H9 (cell line): ENCODE results near the gene PEX5. TPM values are rescaled to one million over a fixed set of nuclear protein-coding genes. Genes with fewer than 3 reads are reported as not detected.

Experiments
- DNase-seq: peaks from one replicate; pipeline ENCODE4 v3.0.0-alpha.2; 2017
- H2AFZ ChIP-seq: one replicate; pipeline ENCODE4 v1.6.1; 2013; ENCODE audit warnings: mild to moderate bottlenecking, low read length, control low read depth, moderate library complexity
- H2AK5ac ChIP-seq: 2 replicates; pipeline ENCODE4 v1.6.1; 2013; ENCODE audit warnings: low read length, control low read depth, mixed read lengths; ENCODE audit not compliant: insufficient read length
- H2BK120ac ChIP-seq: one replicate; pipeline ENCODE4 v1.6.1; 2013; ENCODE audit warnings: low read depth, mild to moderate bottlenecking, low read length, control low read depth, inconsistent platforms; ENCODE audit not compliant: poor library complexity, severe bottlenecking
- H2BK12ac ChIP-seq: 2 replicates; pipeline ENCODE4 v1.6.1; 2013; ENCODE audit warnings: low read length, control low read depth, mixed read lengths, low read depth; ENCODE audit not compliant: insufficient read length
- H2BK15ac ChIP-seq: 2 replicates; pipeline ENCODE4 v1.6.1; 2013; ENCODE audit warnings: low read depth, low read length, control low read depth
- H2BK20ac ChIP-seq: one replicate; pipeline ENCODE4 v1.6.1; 2013; ENCODE audit warnings: low read depth, mild to moderate bottlenecking, low read length, control low read depth, inconsistent platforms; ENCODE audit not compliant: poor library complexity, severe bottlenecking
- H2BK5ac ChIP-seq: 2 replicates; pipeline ENCODE4 v1.6.1; 2013; ENCODE audit warnings: low read length, control low read depth, mixed read lengths; ENCODE audit not compliant: insufficient read length
- H3K14ac ChIP-seq: 2 replicates; pipeline ENCODE4 v1.6.1; 2013; ENCODE audit warnings: low read length, control low read depth; ENCODE audit not compliant: insufficient read depth
- H3K18ac ChIP-seq: 2 replicates; pipeline ENCODE4 v1.6.1; 2013; ENCODE audit warnings: low read depth, mild to moderate bottlenecking, mixed read lengths, low read length, control low read depth; ENCODE audit not compliant: insufficient read length
- H3K23ac ChIP-seq: 2 replicates; pipeline ENCODE4 v1.6.1; 2013; ENCODE audit warnings: low read length, control low read depth, mixed read lengths, low read depth; ENCODE audit not compliant: insufficient read length
- H3K23me2 ChIP-seq: 2 replicates; pipeline ENCODE4 v1.6.1; 2013; ENCODE audit warnings: low read depth, mild to moderate bottlenecking, mixed read lengths, low read length, control low read depth; ENCODE audit not compliant: insufficient read length, poor library complexity, severe bottlenecking
- H3K27ac ChIP-seq: 2 replicates; pipeline ENCODE4 v1.5.1; 2013; ENCODE audit warnings: low read length, control low read depth, mixed read lengths, low read depth; ENCODE audit not compliant: insufficient read length
- H3K27me3 ChIP-seq: 2 replicates; pipeline ENCODE4 v1.6.1; 2013; ENCODE audit warnings: low read length, control low read depth, inconsistent platforms; ENCODE audit not compliant: insufficient read depth
- H3K4ac ChIP-seq: 2 replicates; pipeline ENCODE4 v1.6.1; 2013; ENCODE audit warnings: low read depth, mild to moderate bottlenecking, control low read depth, inconsistent platforms, low read length, moderate library complexity
- H3K4me1 ChIP-seq: 2 replicates; pipeline ENCODE4 v1.6.1; 2013; ENCODE audit warnings: low read length, control low read depth, inconsistent platforms; ENCODE audit not compliant: insufficient read depth
- H3K4me2 ChIP-seq: 2 replicates; pipeline ENCODE4 v1.6.1; 2013; ENCODE audit warnings: low read length, control low read depth, mixed read lengths; ENCODE audit not compliant: insufficient read length, insufficient read depth
- H3K56ac ChIP-seq: 2 replicates; pipeline ENCODE4 v1.6.1; 2013; ENCODE audit warnings: low read depth, mild to moderate bottlenecking, mixed read lengths, low read length, control low read depth; ENCODE audit not compliant: insufficient read length
- H3K79me1 ChIP-seq: 2 replicates; pipeline ENCODE4 v1.6.1; 2013; ENCODE audit warnings: low read depth, mild to moderate bottlenecking, moderate library complexity, low read length, control low read depth, inconsistent platforms; ENCODE audit not compliant: insufficient read depth, poor library complexity, severe bottlenecking
- H3K79me2 ChIP-seq: 2 replicates; pipeline ENCODE4 v1.6.1; 2013; ENCODE audit warnings: low read length, control low read depth, inconsistent platforms; ENCODE audit not compliant: insufficient read depth
- H3K9ac ChIP-seq: 2 replicates; pipeline ENCODE4 v1.6.1; 2013; ENCODE audit warnings: low read length, control low read depth, mixed read lengths; ENCODE audit not compliant: insufficient read length; ENCODE audit errors: extremely low read depth
- H3K9me3 ChIP-seq: one replicate; pipeline ENCODE4 v1.6.1; 2013; ENCODE audit warnings: low read depth, low read length, inconsistent platforms; ENCODE audit not compliant: control insufficient read depth
- H3T11ph ChIP-seq: one replicate; pipeline ENCODE4 v1.6.1; 2013; ENCODE audit warnings: mild to moderate bottlenecking, low read length, control low read depth, inconsistent platforms
- H4K20me1 ChIP-seq: one replicate; pipeline ENCODE4 v1.6.1; 2013; ENCODE audit not compliant: control insufficient read depth, insufficient read length, insufficient read depth
- H4K5ac ChIP-seq: 2 replicates; pipeline ENCODE4 v1.6.1; 2013; ENCODE audit warnings: low read depth, mild to moderate bottlenecking, mixed read lengths, low read length, control low read depth; ENCODE audit not compliant: insufficient read length
- H4K8ac ChIP-seq: replicated peaks from 2 replicates; pipeline ENCODE4 v1.6.1; 2013; ENCODE audit warnings: low read length, control low read depth, mixed read lengths, low read depth; ENCODE audit not compliant: insufficient read length
- H4K91ac ChIP-seq: 2 replicates; pipeline ENCODE4 v1.6.1; 2013; ENCODE audit warnings: low read depth, mild to moderate bottlenecking, moderate library complexity, mixed read lengths, low read length, control low read depth; ENCODE audit not compliant: insufficient read length
- H3K27ac Mint-ChIP-seq, 3 experiments: 2 replicates in 2 of 3; 3 replicates in 1 of 3; pipeline ENCODE4 v1.8.0; 2020 to 2021; ENCODE audit warnings: mixed read lengths in 3 of 3, mild to moderate bottlenecking in 1 of 3, moderate library complexity in 1 of 3
- H3K27me3 Mint-ChIP-seq: 2 replicates; pipeline ENCODE4 v1.8.0; 2021; ENCODE audit warnings: low read depth, mild to moderate bottlenecking, moderate library complexity, mixed read lengths
- H3K36me3 Mint-ChIP-seq, 3 experiments: 2 replicates in 2 of 3; 3 replicates in 1 of 3; pipeline ENCODE4 v1.8.0; 2020 to 2021; ENCODE audit warnings: low read depth in 3 of 3, mixed read lengths in 3 of 3; ENCODE audit not compliant: insufficient read depth in 1 of 3
- H3K4me1 Mint-ChIP-seq, 2 experiments: 2 replicates each; pipeline ENCODE4 v1.8.0; 2020; ENCODE audit warnings: mixed read lengths in 2 of 2
- H3K4me3 Mint-ChIP-seq, 2 experiments: 2 replicates in 1 of 2; 3 replicates in 1 of 2; pipeline ENCODE4 v1.8.0; 2020 to 2021; ENCODE audit warnings: mild to moderate bottlenecking in 2 of 2, mixed read lengths in 2 of 2, moderate library complexity in 1 of 2
- H3K9me3 Mint-ChIP-seq, 2 experiments: 2 replicates in 1 of 2; 3 replicates in 1 of 2; pipeline ENCODE4 v1.8.0; 2020; ENCODE audit warnings: mild to moderate bottlenecking in 2 of 2, mixed read lengths in 2 of 2, moderate library complexity in 1 of 2
- CTCF ChIP-seq: fragments of 200-600 bp; sonication (generic); conservative IDR thresholded peaks from 3 replicates; pipeline ENCODE4 v1.8.0; 2021; ENCODE audit warnings: antibody characterized with exemption, mild to moderate bottlenecking
- WGBS: extraction: QIAGEN DNeasy Blood & Tissue Kit; methylation state at CpG from one replicate; pipeline ENCODE4 v1.1.7; 2013; ENCODE audit warnings: missing lambda C conversion rate, low lambda C conversion rate, mixed read lengths; ENCODE audit not compliant: insufficient read length; ENCODE audit errors: extremely low coverage; 5-methylcytosine and 5-hydroxymethylcytosine counted together
- total RNA-seq: library from RNA; stranded (reverse); gene quantifications from 2 replicates; pipeline ENCODE4 v1.2.1, GENCODE V29; 2021

Gene PEX5
- total RNA-seq, 1 experiment from 2014 or later = 40.5 TPM

DNA sequence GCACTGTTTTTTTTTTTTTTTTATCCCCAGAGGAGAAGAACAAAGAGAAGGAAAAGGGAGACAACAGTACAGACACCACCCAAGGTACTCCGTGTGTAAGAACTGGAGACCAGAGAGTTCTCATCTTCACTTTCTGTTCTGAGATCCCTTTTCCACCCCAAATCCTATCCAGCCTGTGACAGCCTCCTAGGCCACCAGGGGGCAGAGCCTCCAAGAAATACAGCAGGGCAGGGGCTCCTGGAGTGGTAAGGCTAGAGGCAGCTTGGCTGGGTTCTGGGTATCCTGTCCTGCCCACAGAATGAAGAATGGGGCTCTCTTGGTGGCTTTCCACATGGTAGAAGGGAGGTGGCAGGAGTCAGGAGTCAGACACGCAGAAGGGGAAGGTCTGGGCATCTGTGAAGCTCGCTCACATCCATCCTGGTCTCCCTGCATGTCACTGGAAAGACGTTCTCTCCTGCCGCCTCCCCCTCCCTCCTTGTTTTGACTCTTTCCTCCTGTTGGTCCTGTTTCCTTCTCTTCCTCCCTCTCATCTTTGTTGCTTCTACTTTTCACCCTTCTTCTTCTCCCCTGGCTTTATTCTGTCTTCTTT is 47.3 kb upstream of the PEX5 start:
- Histone ChIP-seq H2BK15ac (no peak overlapping the region), H3K9ac (no peak overlapping the region), H3K27me3 (no peaks in the 10 kb centered on the region), H2BK120ac (no peak overlapping the region), H3K79me2 (no peaks in the 10 kb centered on the region), H3K9me3 (no peaks in the 10 kb centered on the region), H2AK5ac (no peak overlapping the region), H2BK5ac (no peak overlapping the region), H4K20me1 (no peaks in the 10 kb centered on the region), H3T11ph (no peak overlapping the region), H3K4ac (no peak overlapping the region), H4K5ac (no peak overlapping the region), H3K4me1 (no peaks in the 10 kb centered on the region), H2BK12ac (no peak overlapping the region), H3K18ac (no peak overlapping the region), H4K91ac (no peak overlapping the region), H4K8ac (no peak overlapping the region), H3K79me1 (no peaks in the 10 kb centered on the region), H2AFZ (no peak overlapping the region), H3K23me2 (no peaks in the 10 kb centered on the region), H3K23ac (no peak overlapping the region), H3K4me2 (no peak overlapping the region), H2BK20ac (no peak overlapping the region), H3K27ac (no peak overlapping the region), H3K56ac (no peak overlapping the region), H3K14ac (no peak overlapping the region)
- peak; percentile 81 for DNase-seq
- H3K4me1 Mint-ChIP-seq = no peaks in the 10 kb centered on the region
- WGBS = no CpG with 5 or more reads among the region's 5 CpGs
- peak; percentile 90 for TF ChIP-seq CTCF
- H3K36me3 Mint-ChIP-seq = peaks cover 7 to 49% (median 21%) of the 10 kb centered on the region in 3 experiments; a peak in 6 of 7 replicates
- H3K4me3 Mint-ChIP-seq = no peak overlapping the region
- H3K27me3 Mint-ChIP-seq = no peaks in the 10 kb centered on the region; the same call in 1 of the 2 replicates
- no peak overlapping the region for H3K27ac Mint-ChIP-seq
- no peaks in the 10 kb centered on the region for H3K9me3 Mint-ChIP-seq
